ENCODE results near the gene NDST4.

DNA sequence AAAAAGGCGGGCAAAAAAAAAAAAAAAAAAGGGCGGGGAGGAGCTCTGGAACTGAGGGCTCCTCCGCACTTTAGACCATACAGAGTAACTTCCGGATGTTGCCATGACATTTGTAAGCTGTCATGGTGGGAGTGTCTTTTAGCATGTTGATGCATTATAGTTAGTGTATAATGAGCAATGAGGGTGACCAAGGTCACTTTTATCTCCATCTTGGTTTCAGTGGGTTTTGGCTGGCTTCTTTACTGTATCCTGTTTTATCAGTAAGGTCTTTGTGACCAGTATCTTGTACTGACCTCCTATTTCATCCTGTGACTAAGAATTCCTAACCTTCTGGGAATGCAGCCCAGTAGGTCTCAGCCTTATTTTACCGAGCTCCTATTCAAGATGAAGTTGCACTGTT is 321.4 kb downstream of the NDST4 start:
- TF ChIP-seq, protein P1, sequence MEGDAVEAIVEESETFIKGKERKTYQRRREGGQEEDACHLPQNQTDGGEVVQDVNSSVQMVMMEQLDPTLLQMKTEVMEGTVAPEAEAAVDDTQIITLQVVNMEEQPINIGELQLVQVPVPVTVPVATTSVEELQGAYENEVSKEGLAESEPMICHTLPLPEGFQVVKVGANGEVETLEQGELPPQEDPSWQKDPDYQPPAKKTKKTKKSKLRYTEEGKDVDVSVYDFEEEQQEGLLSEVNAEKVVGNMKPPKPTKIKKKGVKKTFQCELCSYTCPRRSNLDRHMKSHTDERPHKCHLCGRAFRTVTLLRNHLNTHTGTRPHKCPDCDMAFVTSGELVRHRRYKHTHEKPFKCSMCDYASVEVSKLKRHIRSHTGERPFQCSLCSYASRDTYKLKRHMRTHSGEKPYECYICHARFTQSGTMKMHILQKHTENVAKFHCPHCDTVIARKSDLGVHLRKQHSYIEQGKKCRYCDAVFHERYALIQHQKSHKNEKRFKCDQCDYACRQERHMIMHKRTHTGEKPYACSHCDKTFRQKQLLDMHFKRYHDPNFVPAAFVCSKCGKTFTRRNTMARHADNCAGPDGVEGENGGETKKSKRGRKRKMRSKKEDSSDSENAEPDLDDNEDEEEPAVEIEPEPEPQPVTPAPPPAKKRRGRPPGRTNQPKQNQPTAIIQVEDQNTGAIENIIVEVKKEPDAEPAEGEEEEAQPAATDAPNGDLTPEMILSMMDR (IDR thresholded peaks at IDR 0.05) = no peak
- TF ChIP-seq POLR2AphosphoS5 (IDR thresholded peaks at IDR 0.05) = no peak

Measured in stomach (tissue), 4 donors.